HG03025 (cell line): ENCODE measurements around the gene USP15.

Experiments used
- ATAC-seq: cut with Tn5 transposase; IDR thresholded peaks from one replicate; pipeline ENCODE4 v1.9.1; 2021; ENCODE audit warnings: mild to moderate bottlenecking, moderate library complexity; ENCODE audit not compliant: unreplicated experiment, low FRiP score

Gene USP15

GRCh38 chr12:62259993-62260732, at the start of gene USP15:
USP15 (plus strand) TSS chr12:62260404; CDS start chr12:62260415, 11 bp downstream.
- peak; percentile 72 for ATAC-seq

DNA sequence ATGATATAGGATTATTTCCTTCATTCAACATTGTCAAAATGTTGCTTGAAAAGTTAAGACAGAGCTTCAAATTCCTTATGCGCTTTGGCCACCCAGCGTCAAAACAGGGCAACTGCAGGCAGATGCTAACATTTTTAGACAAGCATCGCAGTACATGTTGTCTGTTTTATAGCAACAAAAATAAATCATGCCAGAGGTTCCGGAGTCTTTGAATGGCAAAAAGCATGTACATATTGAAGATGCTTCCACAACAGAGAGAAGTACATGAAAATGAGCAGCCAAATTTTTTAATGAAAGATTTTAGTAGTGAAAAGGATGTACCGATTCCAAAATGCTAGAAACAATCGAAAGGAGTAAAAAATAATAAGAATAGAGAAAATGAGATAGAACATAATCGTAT, 49.8 kb upstream of the USP15 start:
- no peak for ATAC-seq

GRCh38 chr12:62211510-62211909, 48.7 kb upstream of the USP15 start:
- ATAC-seq: no peak

- no peak for ATAC-seq
Measured at GRCh38 chr12:62214846-62215245, 45.4 kb upstream of the USP15 start.

GRCh38 chr12:62215506-62215905, 44.7 kb upstream of the USP15 start:
- ATAC-seq: no peak

DNA sequence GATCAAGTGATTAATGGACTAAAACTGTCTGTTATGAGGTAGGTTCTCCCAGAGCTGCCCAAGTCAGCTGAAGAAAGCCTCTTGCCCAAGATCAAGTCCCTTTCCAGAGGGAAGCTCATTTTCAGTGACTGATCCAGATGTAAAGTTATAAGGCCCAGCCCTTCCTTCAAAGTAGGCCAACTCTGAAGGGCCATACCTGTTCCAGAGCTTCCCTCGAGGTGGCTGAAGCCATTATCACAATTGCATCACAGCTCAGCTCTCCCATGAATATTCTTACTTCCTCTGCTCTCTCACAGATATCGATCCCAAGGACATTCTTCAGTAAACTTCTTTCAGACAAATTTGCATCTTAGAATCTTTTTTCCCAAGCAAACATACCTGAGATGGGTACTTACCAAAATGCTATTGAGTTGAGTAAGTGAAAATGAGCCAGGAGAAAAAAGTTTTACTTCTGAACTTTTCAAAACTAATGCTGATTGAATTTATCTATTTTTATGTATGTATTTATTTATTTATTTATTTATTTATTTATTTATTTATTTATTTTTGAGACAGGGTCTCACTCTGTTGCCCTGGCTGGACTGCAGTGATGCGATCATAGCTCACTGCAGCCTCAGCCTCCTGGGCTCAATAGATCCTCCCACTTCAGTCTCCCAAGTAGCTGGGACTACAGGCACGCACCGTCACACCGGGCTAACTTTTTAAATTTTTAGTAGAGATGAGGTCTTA, 42.6 kb upstream of the USP15 start:
- no peak for ATAC-seq

GRCh38 chr12:62221107-62221506, 39.1 kb upstream of the USP15 start:
- ATAC-seq: no peak

- ATAC-seq: no peak
Measured at GRCh38 chr12:62224601-62225000, 35.6 kb upstream of the USP15 start.

DNA sequence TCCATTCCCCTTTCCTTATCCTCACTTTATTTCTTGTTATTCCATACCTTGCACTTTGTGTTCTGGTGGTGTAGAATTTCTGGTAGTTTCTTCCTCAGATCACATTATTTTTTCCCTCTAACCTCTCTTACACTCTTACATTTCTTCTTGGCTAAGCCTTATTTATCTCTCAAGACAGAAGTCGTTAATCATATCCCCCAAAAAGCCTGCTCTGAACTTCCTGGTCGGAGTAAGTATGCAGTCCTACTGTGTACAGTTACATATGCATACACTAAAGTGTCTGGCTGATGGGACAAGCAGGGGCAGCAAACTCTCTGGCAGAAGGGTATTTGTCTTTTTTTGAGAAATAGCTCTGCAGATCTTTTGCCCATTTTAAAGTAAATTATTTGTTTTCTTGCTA, 33.1 kb upstream of the USP15 start:
- no peak for ATAC-seq

GRCh38 chr12:62230652-62231051, 29.6 kb upstream of the USP15 start:
- no peak for ATAC-seq

- ATAC-seq: no peak
Measured at GRCh38 chr12:62232143-62232729, 28.0 kb upstream of the USP15 start.

- ATAC-seq: no peak
Measured at GRCh38 chr12:62233805-62234204, 26.4 kb upstream of the USP15 start.

DNA sequence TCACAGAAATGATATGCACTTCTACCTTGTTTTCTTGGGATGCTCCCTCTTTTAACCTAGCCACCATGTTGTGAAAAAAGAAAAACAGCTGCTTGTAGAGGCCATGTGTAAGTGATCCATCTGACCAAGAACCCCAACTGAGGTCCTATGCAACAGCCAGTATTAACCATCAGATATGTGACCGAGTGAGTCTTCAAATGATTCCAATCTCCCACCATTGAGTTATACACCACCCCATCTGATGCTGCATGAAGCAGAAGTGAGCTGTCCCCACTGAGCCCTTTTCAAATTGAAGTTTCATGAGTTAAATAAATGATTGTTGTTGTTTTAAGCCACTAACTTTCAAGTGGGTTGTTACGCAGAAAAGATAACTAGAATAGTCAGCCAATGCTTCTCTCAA, 20.6 kb upstream of the USP15 start:
- ATAC-seq: no peak

DNA sequence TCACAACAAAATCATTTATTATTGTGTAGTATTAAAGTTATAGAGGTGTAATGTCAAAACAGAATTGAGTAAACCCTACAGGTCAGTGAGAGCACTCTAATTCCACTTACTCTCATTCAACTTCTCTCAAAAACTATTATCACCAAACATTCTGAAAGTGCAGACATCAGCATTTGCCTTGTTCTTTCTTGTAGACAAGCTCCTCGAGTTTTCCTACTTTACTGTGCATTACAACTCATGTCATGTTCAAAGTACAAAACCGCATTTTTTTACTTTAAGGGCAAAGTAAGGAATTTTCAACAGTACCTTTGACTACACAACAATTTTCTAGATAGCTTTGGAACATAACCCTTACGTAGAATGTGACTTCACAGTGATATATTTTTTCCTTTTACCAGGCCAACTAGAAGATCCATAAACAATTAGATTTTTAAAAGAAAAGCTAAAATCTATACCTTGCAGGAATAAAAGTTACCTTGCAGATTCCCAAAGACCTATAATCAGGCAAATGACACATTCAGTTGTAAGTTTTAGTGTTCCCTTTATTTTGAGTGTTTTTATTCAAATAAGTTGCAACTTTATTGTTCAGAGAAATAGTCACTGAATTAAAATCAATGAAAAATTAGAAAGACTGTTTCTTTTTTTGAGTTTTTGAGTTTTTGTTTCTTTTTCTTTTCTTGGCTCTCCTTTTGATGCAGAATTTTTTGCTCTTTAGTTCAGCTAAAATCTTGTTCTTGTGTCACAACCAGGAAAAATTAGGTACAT, 12.7 kb upstream of the USP15 start:
- no peak for ATAC-seq

GRCh38 chr12:62248873-62249272, 11.3 kb upstream of the USP15 start:
- no peak for ATAC-seq

- ATAC-seq: no peak
Measured at GRCh38 chr12:62249419-62249818, 10.8 kb upstream of the USP15 start.

- ATAC-seq: peak; percentile 98
Measured at GRCh38 chr12:62250671-62251608, 9.3 kb upstream of the USP15 start.

GRCh38 chr12:62251609-62251958, 8.6 kb upstream of the USP15 start:
- peak; percentile 30 for ATAC-seq

DNA sequence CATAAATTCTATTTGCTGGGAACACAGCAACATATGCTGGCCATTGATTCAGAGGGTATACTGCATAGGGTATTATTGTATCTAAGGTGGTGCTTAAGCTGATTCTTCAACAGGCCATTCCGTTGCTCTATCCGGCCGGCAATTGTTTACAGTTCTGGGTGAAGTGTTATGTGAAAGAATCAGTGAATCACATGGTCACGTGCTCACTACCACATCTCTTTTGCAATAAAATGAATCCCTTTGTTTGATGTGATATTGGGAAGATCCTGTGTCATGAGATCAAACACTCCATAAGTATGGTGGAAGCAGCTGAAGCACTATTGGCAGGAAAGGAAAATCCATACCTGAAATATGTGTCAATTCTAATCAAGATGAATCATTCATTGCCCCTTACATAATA, 7.6 kb upstream of the USP15 start:
- no peak for ATAC-seq

- ATAC-seq: no peak
Measured at GRCh38 chr12:62254967-62255366, 5.2 kb upstream of the USP15 start.
